H1 (cell line): ENCODE data around the gene TLR4. TPM values are rescaled to one million over a fixed set of nuclear protein-coding genes. Genes with fewer than 3 reads are reported as not detected.

Experiments used
- BCL11A ChIP-seq, 2 experiments: IDR thresholded peaks; one replicate each; pipeline ENCODE4 v1.6.1; 2011; ENCODE audit warnings: low read depth in 2 of 2, low read length in 2 of 2, mild to moderate bottlenecking in 2 of 2
- CHD7 ChIP-seq: fragments of 300-600 bp; sonication (generic); IDR thresholded peaks from 2 replicates; pipeline ENCODE4 v1.7.1; 2012; ENCODE audit warnings: low read length, moderate library complexity, mild to moderate bottlenecking, inconsistent platforms; ENCODE audit not compliant: insufficient replicate concordance
- EP300 ChIP-seq, 2 experiments: IDR thresholded peaks; 1 replicate in 1 of 2; 2 replicates in 1 of 2; pipeline ENCODE4 v1.6.1; 2011 to 2012; ENCODE audit warnings: low read depth in 2 of 2, low read length in 2 of 2, mild to moderate bottlenecking in 2 of 2, borderline replicate concordance in 1 of 2, inconsistent platforms in 1 of 2, moderate library complexity in 1 of 2
- HDAC2 ChIP-seq, 2 experiments: fragments of 300-600 bp in 1 of 2; sonication (generic) in 1 of 2; IDR thresholded peaks; 2 replicates each; pipeline ENCODE4 v1.6.1; 2011 to 2012; ENCODE audit warnings: low read depth in 2 of 2, low read length in 2 of 2, mild to moderate bottlenecking in 2 of 2, moderate library complexity in 2 of 2, borderline replicate concordance in 1 of 2, inconsistent platforms in 1 of 2
- MAX ChIP-seq: IDR thresholded peaks from 2 replicates; pipeline ENCODE4 v1.6.1; 2012; ENCODE audit warnings: inconsistent platforms
- POLR2A ChIP-seq, 2 experiments: IDR thresholded peaks; 1 replicate in 1 of 2; 2 replicates in 1 of 2; pipeline ENCODE4 v1.6.1; 2011; ENCODE audit warnings: low read depth in 2 of 2, low read length in 2 of 2, mild to moderate bottlenecking in 2 of 2; ENCODE audit errors: control extremely low read depth in 1 of 2
- RFX5 ChIP-seq: IDR thresholded peaks from 2 replicates; pipeline ENCODE4 v1.6.1; 2011; ENCODE audit warnings: low read depth, low read length, improper control_type of control experiment, borderline replicate concordance
- SIRT6 ChIP-seq: IDR thresholded peaks from one replicate; pipeline ENCODE4 v1.7.1; 2012; ENCODE audit warnings: low read length, inconsistent platforms
- SUZ12 ChIP-seq: fragments of 200-600 bp; sonication (generic); IDR thresholded peaks from 2 replicates; pipeline ENCODE4 v1.6.1; 2012; ENCODE audit warnings: mild to moderate bottlenecking, inconsistent platforms, low read length, moderate library complexity, mixed read lengths
- TBP ChIP-seq: IDR thresholded peaks from 2 replicates; pipeline ENCODE4 v1.6.1; 2011; ENCODE audit warnings: low read depth, low read length, improper control_type of control experiment
- ZNF274 ChIP-seq: IDR thresholded peaks from 2 replicates; pipeline ENCODE4 v1.7.0; 2012; ENCODE audit warnings: low read length, borderline replicate concordance; ENCODE audit errors: extremely low read depth
- polyA plus RNA-seq, 7 experiments: library from polyadenylated mRNA; depleted of rRNA in 3 of 7; stranded (reverse) in 5 of 7; unstranded in 2 of 7; fragments of >200 nt in 5 of 7; fragments of 200-250 nt in 2 of 7; gene quantifications; 1 replicate in 5 of 7; 2 replicates in 1 of 7; 4 replicates in 1 of 7; pipeline versions ENCODE4 v1.2.1 to v1.2.3, GENCODE V29; 2011 to 2013; ENCODE audit warnings: missing spikeins in 2 of 7, mixed read lengths in 2 of 7
- total RNA-seq: library from RNA; stranded (reverse); fragmentation: NEBNext Ultra II Directional; extraction: Animal tissue kit (Norgen Biotek cat#: 25700); gene quantifications from 2 replicates; pipeline ENCODE4 v1.2.1, GENCODE V29; 2021

The TLR4 gene
- total and polyA plus RNA-seq, 2 of the 8 experiments (the other 6 are each of a cell fraction or from before 2014, with no cell fraction given): 0.02 to 0.17 TPM

- TF ChIP-seq CHD7 (no peak), SIRT6 (no peak), ZNF274 (no peak), SUZ12 (no peak), EP300 (IDR thresholded peaks at IDR 0.05; ENCODE audit: borderline replicate concordance in 1 of 2, low read depth in 2 of 2, low read length in 2 of 2) (no peak), RFX5 (no peak), MAX (no peak), POLR2A (IDR thresholded peaks at IDR 0.05; ENCODE audit: control extremely low read depth in 1 of 2, low read depth in 2 of 2, low read length in 2 of 2) (no peak), TBP (no peak), HDAC2 (IDR thresholded peaks at IDR 0.05; ENCODE audit: borderline replicate concordance in 1 of 2, low read depth in 2 of 2, low read length in 2 of 2) (no peak), BCL11A (IDR thresholded peaks at IDR 0.05; ENCODE audit: low read depth in 2 of 2, low read length in 2 of 2) (no peak)
- TF ChIP-seq, all 59 proteins: peak for 0
Observed at GRCh38 chr9:117704597-117704996, 394 bp downstream of the TLR4 start (continued).
